OCI-LY1 (cell line): ENCODE measurements around the gene ECM1.

Experiments
- CTCF ChIP-seq: fragments of 200-600 bp; sonication (generic), shearing (Covaris generic); IDR thresholded peaks from 2 replicates; pipeline ENCODE4 v1.5.1; 2017; ENCODE audit warnings: mild to moderate bottlenecking, antibody characterized with exemption, low read length, moderate library complexity, mixed read lengths
- EZH2 ChIP-seq: fragments of 200-600 bp; sonication (generic), shearing (Covaris generic); IDR thresholded peaks from 2 replicates; pipeline ENCODE4 v1.8.0; 2017; ENCODE audit warnings: borderline replicate concordance, mixed run types, mild to moderate bottlenecking, antibody characterized with exemption, low read length, moderate library complexity, mixed read lengths

GRCh38 chr1:150530491-150531159 lies 22.7 kb downstream of the ECM1 start:
- TF ChIP-seq CTCF: no peak
- TF ChIP-seq EZH2: no peak
